Loucy (cell line): ENCODE results near the gene CEP112.

Experiments
- CTCF ChIP-seq: fragments of 200-600 bp; sonication (generic); conservative IDR thresholded peaks from 2 replicates; pipeline ENCODE4 v1.5.1; 2014; ENCODE audit warnings: mild to moderate bottlenecking, antibody characterized with exemption, low read length
- EZH2phosphoT487 ChIP-seq: fragments of 200-600 bp; IDR thresholded peaks from 2 replicates; pipeline ENCODE4 v1.6.1; 2018; ENCODE audit warnings: antibody characterized with exemption, mild to moderate bottlenecking, moderate library complexity, borderline replicate concordance

- no peak for TF ChIP-seq CTCF
- TF ChIP-seq EZH2phosphoT487 = no peak
These were observed 11.5 kb upstream of the CEP112 start for GRCh38 chr17:66203274-66204015.
